Fibroblast of lung (primary cell): ENCODE data around the gene HDAC10. TPM values are rescaled to one million over a fixed set of nuclear protein-coding genes. Genes with fewer than 3 reads are reported as not detected.

Experiments
- DNase-seq, 2 donors: peaks; one replicate each; pipeline versions ENCODE4 v3.0.0 to v3.0.0-alpha.2; 2010; ENCODE audit warnings: low read depth in 2 of 2
- H2AFZ ChIP-seq: 2 replicates; pipeline ENCODE4 v1.5.1; 2012; ENCODE audit warnings: low read length, control low read depth, inconsistent platforms
- H3K27ac ChIP-seq: 2 replicates; pipeline ENCODE4 v1.5.1; 2011; ENCODE audit warnings: low read length, control low read depth; ENCODE audit not compliant: insufficient read depth
- H3K27me3 ChIP-seq: 2 replicates; pipeline ENCODE4 v1.5.1; 2011; ENCODE audit warnings: mild to moderate bottlenecking, low read length; ENCODE audit not compliant: control insufficient read depth, insufficient read depth
- H3K36me3 ChIP-seq: 2 replicates; pipeline ENCODE4 v1.5.1; 2011; ENCODE audit warnings: low read length; ENCODE audit not compliant: control insufficient read depth, insufficient read depth
- H3K4me1 ChIP-seq: 2 replicates; pipeline ENCODE4 v1.5.1; 2011; ENCODE audit warnings: low read length; ENCODE audit not compliant: control insufficient read depth, insufficient read depth; ENCODE audit errors: extremely low read depth
- H3K4me2 ChIP-seq: 2 replicates; pipeline ENCODE4 v1.5.1; 2011; ENCODE audit warnings: low read length, control low read depth; ENCODE audit not compliant: insufficient read depth; ENCODE audit errors: extremely low read depth
- H3K4me3 ChIP-seq, 4 experiments: fragments of 200-600 bp in 1 of 4; sonication (generic) in 1 of 4; replicated peaks in 1 of 4; 2 replicates each; pipeline ENCODE4 v1.5.1; 2011 to 2016; ENCODE audit warnings: low read length in 4 of 4, low read depth in 3 of 4, mild to moderate bottlenecking in 3 of 4, control low read depth in 2 of 4, inconsistent platforms in 1 of 4, mixed read lengths in 1 of 4; ENCODE audit not compliant: insufficient read depth in 1 of 4; ENCODE audit errors: control extremely low read depth in 1 of 4
- H3K79me2 ChIP-seq: 2 replicates; pipeline ENCODE4 v1.5.1; 2012; ENCODE audit warnings: mild to moderate bottlenecking, low read length, inconsistent platforms; ENCODE audit not compliant: control insufficient read depth, insufficient read depth
- H3K9ac ChIP-seq: 2 replicates; pipeline ENCODE4 v1.5.1; 2011; ENCODE audit warnings: mild to moderate bottlenecking, low read length, control low read depth; ENCODE audit not compliant: insufficient read depth
- H3K9me3 ChIP-seq: 2 replicates; pipeline ENCODE4 v1.5.1; 2012; ENCODE audit warnings: low read depth, low read length; ENCODE audit not compliant: control insufficient read depth, insufficient read depth
- H4K20me1 ChIP-seq: 2 replicates; pipeline ENCODE4 v1.5.1; 2011; ENCODE audit warnings: low read length; ENCODE audit not compliant: control insufficient read depth, insufficient read depth; ENCODE audit errors: extremely low read depth
- EZH2 ChIP-seq: IDR thresholded peaks from 2 replicates; pipeline ENCODE4 v1.5.1; 2012; ENCODE audit warnings: low read length, control low read depth, mild to moderate bottlenecking; ENCODE audit errors: missing control alignments
- polyA plus RNA-seq, 2 donors: library from polyadenylated mRNA; depleted of rRNA in 1 of 2; stranded (reverse) in 1 of 2; unstranded in 1 of 2; fragments of >200 nt; gene quantifications; 2 replicates each; pipeline ENCODE4 v1.2.1, GENCODE V29; 2011 to 2012; ENCODE audit warnings: missing spikeins in 1 of 2
- total RNA-seq: library from RNA; depleted of rRNA; stranded (reverse); fragments of >200 nt; gene quantifications from 2 replicates; pipeline ENCODE4 v1.2.1, GENCODE V29; 2014
- TF ChIP-seq, protein P1 (sequence below), 2 donors: IDR thresholded peaks in 1 of 2; conservative IDR thresholded peaks in 1 of 2; 1 replicate in 1 of 2; 2 replicates in 1 of 2; pipeline ENCODE4 v1.5.1; 2011 to 2012; ENCODE audit warnings: low read length in 2 of 2, control low read depth in 1 of 2, inconsistent platforms in 1 of 2, low read depth in 1 of 2, mild to moderate bottlenecking in 1 of 2

Gene HDAC10
- total and polyA plus RNA-seq, 2 donors (not counting 1 experiment from before 2014, with no cell fraction given): 5.1 to 27.6 TPM

DNA sequence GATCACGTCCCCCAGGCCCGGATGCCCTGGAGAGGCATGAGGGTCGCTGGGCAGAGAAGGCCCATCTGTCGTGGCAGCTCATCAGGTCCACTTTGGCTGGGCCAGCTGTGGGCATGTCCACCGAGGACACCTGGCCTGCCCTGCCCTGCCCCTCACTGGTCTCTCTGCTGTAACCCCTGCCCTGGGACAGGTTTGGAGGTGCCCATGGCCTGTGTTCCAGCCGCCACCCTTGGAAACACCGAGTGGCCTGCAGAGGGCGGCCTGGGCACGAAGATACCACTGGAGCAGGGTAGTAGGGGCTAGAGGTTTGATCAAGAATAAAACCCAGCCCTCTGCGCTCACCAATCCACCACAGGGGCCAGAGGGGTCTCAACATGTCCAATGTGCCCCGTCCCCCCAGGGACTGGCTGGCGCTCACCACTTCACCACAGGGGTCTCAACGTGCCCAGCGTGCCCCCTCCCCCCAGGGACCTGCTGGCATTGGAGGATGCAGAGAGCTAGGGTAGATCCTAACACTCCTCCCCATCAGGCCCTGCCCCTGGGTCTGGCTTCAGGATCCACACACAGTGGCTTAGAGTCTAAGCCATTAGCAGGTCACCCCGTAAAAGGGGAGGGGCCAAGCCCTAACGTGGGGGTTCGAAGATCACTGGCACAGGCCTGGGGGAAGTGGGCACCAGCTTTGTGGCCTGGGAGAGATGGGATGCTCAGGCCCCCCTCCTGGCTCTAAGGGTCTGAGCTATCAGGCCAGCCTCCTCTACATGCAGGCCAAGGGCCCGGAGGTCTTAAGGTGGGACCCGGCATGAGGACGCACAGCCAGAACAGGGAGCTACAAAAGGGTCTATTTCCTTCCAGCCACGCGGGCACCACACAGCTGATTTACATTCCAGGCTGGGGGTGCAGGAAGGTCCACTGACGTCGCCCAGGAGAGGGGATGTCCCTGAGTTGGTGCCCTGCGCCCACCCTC lies 1.3 kb upstream of the HDAC10 start:
- DNase-seq: peak; percentile 47 to 64
- no peak for TF ChIP-seq EZH2
- TF ChIP-seq, protein P1, sequence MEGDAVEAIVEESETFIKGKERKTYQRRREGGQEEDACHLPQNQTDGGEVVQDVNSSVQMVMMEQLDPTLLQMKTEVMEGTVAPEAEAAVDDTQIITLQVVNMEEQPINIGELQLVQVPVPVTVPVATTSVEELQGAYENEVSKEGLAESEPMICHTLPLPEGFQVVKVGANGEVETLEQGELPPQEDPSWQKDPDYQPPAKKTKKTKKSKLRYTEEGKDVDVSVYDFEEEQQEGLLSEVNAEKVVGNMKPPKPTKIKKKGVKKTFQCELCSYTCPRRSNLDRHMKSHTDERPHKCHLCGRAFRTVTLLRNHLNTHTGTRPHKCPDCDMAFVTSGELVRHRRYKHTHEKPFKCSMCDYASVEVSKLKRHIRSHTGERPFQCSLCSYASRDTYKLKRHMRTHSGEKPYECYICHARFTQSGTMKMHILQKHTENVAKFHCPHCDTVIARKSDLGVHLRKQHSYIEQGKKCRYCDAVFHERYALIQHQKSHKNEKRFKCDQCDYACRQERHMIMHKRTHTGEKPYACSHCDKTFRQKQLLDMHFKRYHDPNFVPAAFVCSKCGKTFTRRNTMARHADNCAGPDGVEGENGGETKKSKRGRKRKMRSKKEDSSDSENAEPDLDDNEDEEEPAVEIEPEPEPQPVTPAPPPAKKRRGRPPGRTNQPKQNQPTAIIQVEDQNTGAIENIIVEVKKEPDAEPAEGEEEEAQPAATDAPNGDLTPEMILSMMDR (conservative IDR thresholded peaks at IDR 0.05 in 1 of 2, IDR thresholded peaks at IDR 0.05 in 1 of 2; ENCODE audit: low read depth in 1 of 2, low read length in 2 of 2): peak; percentile 59 to 70
- no peak overlapping the region for H3K4me2 ChIP-seq

DNA sequence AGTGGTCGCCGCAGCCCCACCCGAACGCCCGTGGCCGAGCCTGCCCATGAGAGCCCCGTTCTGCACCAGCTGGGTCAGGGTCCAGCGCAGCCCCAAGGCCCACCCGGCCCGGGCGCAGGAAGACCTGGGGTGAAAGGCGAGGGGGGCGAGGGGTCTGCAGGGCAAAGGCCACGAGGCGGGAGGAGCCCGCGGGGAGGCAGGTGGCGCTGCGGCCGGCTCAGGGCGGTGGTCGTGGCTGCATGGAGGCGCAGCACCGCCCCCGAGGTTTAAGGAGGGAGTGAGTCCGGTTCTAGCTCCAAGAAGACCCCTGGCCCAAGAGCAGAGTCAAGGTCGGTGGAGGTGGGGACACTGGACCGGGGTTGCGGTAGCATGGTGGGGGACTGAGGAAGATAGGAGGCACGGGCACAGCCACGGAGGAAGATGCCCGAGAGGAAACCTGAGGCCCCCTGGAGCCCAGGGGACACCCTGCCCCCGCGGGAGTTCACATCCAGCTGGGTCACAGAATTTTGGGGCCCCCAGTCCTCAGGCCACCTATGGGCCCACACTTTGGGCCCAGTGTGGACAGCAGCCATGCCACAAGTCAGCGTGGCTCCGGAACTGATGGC lies 514 bp upstream of the HDAC10 start:
- Histone ChIP-seq H3K4me1 (peaks cover 7% of the 10 kb centered on the region), H3K9me3 (no peaks in the 10 kb centered on the region), H4K20me1 (no peaks in the 10 kb centered on the region), H3K4me2 (peak overlapping the region; percentile 35), H3K27ac (no peak overlapping the region), H3K36me3 (peaks cover 32% of the 10 kb centered on the region), H3K4me3 (peak overlapping the region in 1 of 4 experiments; percentile 81), H3K79me2 (peaks cover 11% of the 10 kb centered on the region), H2AFZ (no peak overlapping the region), H3K27me3 (no peaks in the 10 kb centered on the region), H3K9ac (no peak overlapping the region)
- no peak for DNase-seq
- TF ChIP-seq EZH2: no peak
- TF ChIP-seq, protein P1 (conservative IDR thresholded peaks at IDR 0.05 in 1 of 2, IDR thresholded peaks at IDR 0.05 in 1 of 2; ENCODE audit: low read depth in 1 of 2, low read length in 2 of 2): no peak

More for the DNA sequence above, 1.3 kb upstream of the HDAC10 start:
- Histone ChIP-seq H4K20me1 (no peaks in the 10 kb centered on the region), H3K36me3 (peaks cover 32% of the 10 kb centered on the region), H3K9me3 (no peaks in the 10 kb centered on the region), H3K4me3 (no peak overlapping the region), H3K4me1 (peaks cover 7% of the 10 kb centered on the region), H3K27ac (no peak overlapping the region), H3K9ac (no peak overlapping the region), H2AFZ (no peak overlapping the region), H3K27me3 (no peaks in the 10 kb centered on the region), H3K79me2 (peaks cover 11% of the 10 kb centered on the region)

DNA sequence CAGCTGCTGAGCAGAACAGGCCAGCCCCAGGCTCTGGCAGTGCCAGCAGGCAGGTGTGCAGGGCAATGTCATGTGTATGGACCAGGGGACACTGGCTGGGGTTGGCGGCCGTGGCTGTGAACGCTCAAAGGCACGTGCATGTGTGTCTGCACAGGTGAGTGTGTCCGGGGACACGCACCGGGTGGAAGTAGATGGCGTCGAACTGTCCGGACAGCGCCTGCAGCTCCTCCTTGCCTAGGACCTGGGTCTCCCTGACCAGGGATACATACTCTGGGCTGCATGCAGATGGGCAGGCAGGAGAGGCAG lies 863 bp downstream of the HDAC10 start:
- Histone ChIP-seq H3K27ac (peak overlapping the region; percentile 75), H2AFZ (no peak overlapping the region), H4K20me1 (no peaks in the 10 kb centered on the region), H3K9me3 (no peaks in the 10 kb centered on the region), H3K36me3 (peaks cover 37% of the 10 kb centered on the region), H3K27me3 (no peaks in the 10 kb centered on the region), H3K4me2 (peak overlapping the region; percentile 91), H3K4me1 (peaks cover 13% of the 10 kb centered on the region), H3K9ac (peak overlapping the region; percentile 72), H3K4me3 (peak overlapping the region; percentile 62 to 85 (median 79)), H3K79me2 (peaks cover 23% of the 10 kb centered on the region)
- no peak for TF ChIP-seq EZH2
- TF ChIP-seq, protein P1 (conservative IDR thresholded peaks at IDR 0.05 in 1 of 2, IDR thresholded peaks at IDR 0.05 in 1 of 2; ENCODE audit: low read depth in 1 of 2, low read length in 2 of 2): no peak
- no peak for DNase-seq
